Measurements from ENCODE around the gene TNFRSF8. TPM values are rescaled to one million over a fixed set of nuclear protein-coding genes. Genes with fewer than 3 reads are reported as not detected.
A peak's percentile ranks its signal among the peaks of the same experiment; 100 is the strongest.

TNFRSF8 gene
- total and polyA plus RNA-seq, 9 donors, result 0.07 to 0.31 (median 0.21) TPM

DNA sequence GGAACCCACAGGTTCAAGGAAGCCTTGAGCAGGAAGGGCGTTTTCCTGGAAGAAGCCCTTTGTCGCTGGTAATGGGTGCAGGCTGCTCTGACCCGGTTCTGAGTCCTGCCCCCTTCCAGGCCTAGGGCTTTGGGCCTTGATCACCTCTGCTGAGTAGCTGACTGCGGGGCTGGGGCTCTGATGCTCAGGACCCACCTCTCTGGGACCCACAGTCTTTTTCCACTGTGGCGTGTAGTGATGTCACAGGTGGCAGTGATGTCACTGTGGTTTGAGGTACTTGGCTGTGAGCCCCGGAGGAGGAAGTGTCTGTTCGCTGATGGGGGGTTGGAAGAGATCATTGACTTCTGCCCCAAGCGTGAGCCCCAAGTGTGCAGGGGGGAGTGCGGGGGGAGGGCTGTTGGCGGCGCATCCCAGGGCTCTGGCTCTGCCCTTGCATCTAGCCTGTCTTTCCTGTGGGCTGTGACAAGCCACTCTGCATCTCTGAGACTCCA, 110.6 kb downstream of the TNFRSF8 start:
- peak; percentile 69 for DNase-seq
- no peaks in the 10 kb centered on the region for H3K36me3 ChIP-seq (ENCODE audit: control insufficient read depth, insufficient read depth, low read length)
- H3K4me1 ChIP-seq (ENCODE audit: control insufficient read depth, insufficient read depth, low read length), result peaks cover 39% of the 10 kb centered on the region
- H3K9me3 ChIP-seq (replicated peaks; ENCODE audit: control insufficient read depth, low read depth, low read length), result no peaks in the 10 kb centered on the region
- peak overlapping the region; percentile 85 for H3K27ac ChIP-seq (ENCODE audit: low read length)
- 60% methylated on average over 7 of the region's 11 CpGs for WGBS (ENCODE audit: insufficient coverage)
- H3K27me3 ChIP-seq (ENCODE audit: control insufficient read depth, insufficient read depth, low read length), result peaks cover under 1% of the 10 kb centered on the region
- H3K4me3 ChIP-seq (ENCODE audit: low read length), result no peak overlapping the region

DNA sequence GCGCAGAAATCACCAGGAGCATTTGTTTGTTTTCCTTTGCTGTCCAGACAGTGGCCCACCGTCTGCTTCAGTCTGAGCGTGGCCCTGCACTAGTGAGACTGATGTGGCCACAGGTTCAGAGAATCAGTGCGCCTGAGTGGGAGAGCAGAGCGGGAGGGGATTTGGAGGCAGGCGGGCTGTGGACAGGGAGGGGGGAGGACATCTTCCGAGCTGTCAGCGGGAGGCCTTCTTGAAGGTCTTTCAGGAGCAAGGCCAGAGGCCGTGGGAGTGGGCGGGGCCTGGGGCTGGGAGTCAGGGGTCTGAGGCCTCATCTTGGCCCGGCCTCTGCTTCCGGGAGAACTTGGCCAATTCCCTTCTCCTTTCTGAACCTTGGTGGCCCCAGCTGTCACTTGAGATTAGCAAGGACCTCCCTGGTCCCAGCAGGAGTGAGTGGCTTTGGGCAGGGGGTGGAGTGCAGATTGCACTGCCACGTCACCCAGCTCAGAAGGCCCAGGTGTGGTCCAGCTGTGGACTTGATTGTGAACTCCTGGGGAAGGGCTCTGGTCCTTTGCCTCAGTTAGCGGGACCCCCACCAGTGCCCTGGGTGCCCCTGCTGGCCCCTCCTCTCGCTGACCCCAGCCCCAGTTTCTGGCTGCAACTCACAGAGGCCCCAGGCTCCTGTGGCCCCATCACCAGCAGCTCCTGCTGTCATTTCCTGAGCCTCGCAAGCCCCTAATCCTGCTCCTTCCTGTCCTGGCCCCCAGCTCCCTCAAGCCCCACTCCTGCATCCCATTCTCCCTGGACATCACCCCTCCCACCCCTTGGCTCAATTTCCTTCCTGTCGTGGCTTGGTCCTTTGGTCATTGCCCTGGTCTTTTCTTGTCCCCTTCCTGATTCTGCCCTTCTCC, 112.1 kb downstream of the TNFRSF8 start:
- no peaks in the 10 kb centered on the region for H3K27me3 ChIP-seq (ENCODE audit: control insufficient read depth, insufficient read depth, low read length)
- H3K4me3 ChIP-seq (ENCODE audit: low read length), result no peak overlapping the region
- 27% methylated on average over 16 of the region's 17 CpGs for WGBS (ENCODE audit: insufficient coverage)
- H3K9me3 ChIP-seq (replicated peaks; ENCODE audit: control insufficient read depth, low read depth, low read length), result no peaks in the 10 kb centered on the region
- peak overlapping the region; percentile 86 for H3K27ac ChIP-seq (ENCODE audit: low read length)
- H3K4me1 ChIP-seq (ENCODE audit: control insufficient read depth, insufficient read depth, low read length), result peaks cover 45% of the 10 kb centered on the region
- peak; percentile 67 for DNase-seq
- no peaks in the 10 kb centered on the region for H3K36me3 ChIP-seq (ENCODE audit: control insufficient read depth, insufficient read depth, low read length)

DNA sequence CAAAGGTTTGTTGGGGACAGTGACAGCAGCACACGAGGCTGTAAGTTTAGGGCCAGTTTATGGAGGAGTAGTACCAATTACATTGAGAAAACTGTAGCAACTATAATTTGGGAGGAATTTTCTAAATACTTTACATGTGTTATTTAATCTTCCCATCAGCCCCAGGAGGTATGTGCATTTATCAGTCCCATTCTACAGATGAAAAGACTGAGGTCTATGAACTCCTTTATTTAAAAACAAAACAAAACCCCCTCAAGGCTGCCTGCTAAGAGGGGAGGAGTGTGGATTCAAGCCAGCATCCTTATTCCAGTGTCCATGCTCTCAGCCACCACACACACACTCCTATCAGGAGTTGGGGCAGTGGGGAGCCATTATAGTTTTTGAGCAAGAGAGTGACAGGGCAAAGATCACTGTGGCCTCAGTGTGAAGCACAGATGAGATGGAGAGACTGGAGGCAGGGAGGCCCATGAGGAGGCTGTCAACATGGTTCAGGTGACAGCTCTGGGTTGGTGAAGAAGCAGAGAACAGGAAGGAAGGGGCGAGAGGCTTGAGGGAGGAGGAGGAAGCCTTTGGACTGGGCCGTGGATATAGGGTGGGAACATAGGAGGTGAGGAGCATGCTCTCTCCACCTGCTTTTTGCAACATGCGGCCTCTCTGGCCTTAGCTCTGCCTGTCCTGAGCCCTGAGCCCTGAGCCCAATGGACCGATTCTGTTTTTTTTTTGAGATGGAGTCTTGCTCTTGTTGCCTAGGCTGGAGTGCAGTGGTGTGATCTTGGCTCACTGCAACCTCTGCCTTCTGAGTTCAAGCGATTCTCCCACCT, 113.4 kb downstream of the TNFRSF8 start:
- WGBS (ENCODE audit: insufficient coverage), result no CpG with 5 or more reads among the region's 6 CpGs
- H3K4me1 ChIP-seq (ENCODE audit: control insufficient read depth, insufficient read depth, low read length), result peaks cover 49% of the 10 kb centered on the region
- no peak overlapping the region for H3K4me3 ChIP-seq (ENCODE audit: low read length)
- peak overlapping the region; percentile 13 for H3K27ac ChIP-seq (ENCODE audit: low read length)
- no peaks in the 10 kb centered on the region for H3K27me3 ChIP-seq (ENCODE audit: control insufficient read depth, insufficient read depth, low read length)
- no peaks in the 10 kb centered on the region for H3K9me3 ChIP-seq (replicated peaks; ENCODE audit: control insufficient read depth, low read depth, low read length)
- no peak for DNase-seq
- H3K36me3 ChIP-seq (ENCODE audit: control insufficient read depth, insufficient read depth, low read length), result no peaks in the 10 kb centered on the region

DNA sequence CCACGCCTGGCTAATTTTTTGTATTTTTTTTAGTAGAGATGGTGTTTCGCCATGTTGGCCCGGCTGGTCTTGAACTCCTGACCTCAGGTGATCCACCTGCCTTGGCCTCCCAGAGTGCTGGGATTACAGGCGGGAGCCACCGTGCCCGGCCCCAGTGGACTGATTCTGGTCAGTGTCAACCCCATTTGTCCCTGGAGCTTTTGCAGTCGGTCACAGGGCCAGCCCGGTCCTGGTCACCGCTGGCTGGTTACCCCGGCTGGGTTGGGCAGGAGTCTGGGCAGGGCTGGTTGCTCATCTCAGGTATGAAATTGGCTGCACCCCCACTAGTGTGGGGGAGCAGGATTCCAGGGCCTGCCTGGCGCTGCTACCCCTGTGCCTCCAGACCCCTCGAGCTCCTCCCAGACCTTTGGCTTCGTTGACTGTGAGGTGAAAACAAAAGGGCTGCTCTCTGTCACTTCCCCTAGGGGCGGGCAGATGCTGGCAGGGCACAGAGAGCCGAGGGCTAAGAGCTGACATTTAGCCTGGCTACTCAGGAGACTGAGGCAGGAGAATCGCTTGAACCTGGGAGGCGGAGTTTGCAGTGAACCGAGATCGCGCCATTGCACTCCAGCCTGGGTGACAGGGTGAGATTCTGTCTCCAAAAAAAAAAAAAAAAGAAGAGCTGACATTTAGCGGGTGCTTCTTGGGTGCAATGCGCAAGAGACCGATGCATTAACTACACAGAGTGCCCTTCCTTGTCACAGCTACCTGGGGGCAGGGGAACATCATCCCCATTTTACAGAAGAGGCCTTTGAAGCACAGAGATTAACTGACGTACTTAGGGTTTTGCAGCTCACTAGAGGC, 114.3 kb downstream of the TNFRSF8 start:
- Histone ChIP-seq H3K27me3 (ENCODE audit: control insufficient read depth, insufficient read depth, low read length) (no peaks in the 10 kb centered on the region), H3K4me3 (ENCODE audit: low read length) (no peak overlapping the region), H3K36me3 (ENCODE audit: control insufficient read depth, insufficient read depth, low read length) (no peaks in the 10 kb centered on the region), H3K27ac (ENCODE audit: low read length) (peak overlapping the region; percentile 23), H3K4me1 (ENCODE audit: control insufficient read depth, insufficient read depth, low read length) (peaks cover 48% of the 10 kb centered on the region), H3K9me3 (replicated peaks; ENCODE audit: control insufficient read depth, low read depth, low read length) (no peaks in the 10 kb centered on the region)
- 77% methylated on average over 15 of the region's 24 CpGs for WGBS (ENCODE audit: insufficient coverage)
- no peak for DNase-seq

DNA sequence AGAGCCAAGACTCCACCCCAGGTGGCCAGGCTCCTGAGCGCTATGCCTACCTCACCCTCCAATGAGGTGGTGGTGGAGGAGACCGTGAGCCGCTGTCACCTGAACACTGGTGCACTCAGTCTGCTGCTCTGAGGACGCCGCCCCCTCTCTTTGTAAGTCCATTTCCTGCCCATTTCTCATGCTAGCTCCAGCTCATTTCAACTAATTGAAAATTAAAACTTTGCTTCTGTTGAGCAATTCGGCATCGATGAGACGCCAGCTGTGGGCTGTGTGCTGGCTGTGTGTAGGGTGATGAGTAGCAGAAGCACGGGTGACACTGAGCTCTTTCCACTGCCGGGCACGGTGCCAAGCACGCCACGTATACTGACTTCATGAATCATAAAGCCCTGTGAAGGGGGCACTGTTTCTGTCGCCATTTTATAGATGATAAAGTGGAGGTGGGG, 114.9 kb downstream of the TNFRSF8 start:
- H3K4me1 ChIP-seq (ENCODE audit: control insufficient read depth, insufficient read depth, low read length), result peaks cover 45% of the 10 kb centered on the region
- no peaks in the 10 kb centered on the region for H3K9me3 ChIP-seq (replicated peaks; ENCODE audit: control insufficient read depth, low read depth, low read length)
- H3K4me3 ChIP-seq (ENCODE audit: low read length), result no peak overlapping the region
- H3K27ac ChIP-seq (ENCODE audit: low read length), result peak overlapping the region; percentile 23
- no peaks in the 10 kb centered on the region for H3K27me3 ChIP-seq (ENCODE audit: control insufficient read depth, insufficient read depth, low read length)
- no peak for DNase-seq
- WGBS (ENCODE audit: insufficient coverage), result 48% methylated on average over 8 of the region's 14 CpGs
- no peaks in the 10 kb centered on the region for H3K36me3 ChIP-seq (ENCODE audit: control insufficient read depth, insufficient read depth, low read length)

DNA sequence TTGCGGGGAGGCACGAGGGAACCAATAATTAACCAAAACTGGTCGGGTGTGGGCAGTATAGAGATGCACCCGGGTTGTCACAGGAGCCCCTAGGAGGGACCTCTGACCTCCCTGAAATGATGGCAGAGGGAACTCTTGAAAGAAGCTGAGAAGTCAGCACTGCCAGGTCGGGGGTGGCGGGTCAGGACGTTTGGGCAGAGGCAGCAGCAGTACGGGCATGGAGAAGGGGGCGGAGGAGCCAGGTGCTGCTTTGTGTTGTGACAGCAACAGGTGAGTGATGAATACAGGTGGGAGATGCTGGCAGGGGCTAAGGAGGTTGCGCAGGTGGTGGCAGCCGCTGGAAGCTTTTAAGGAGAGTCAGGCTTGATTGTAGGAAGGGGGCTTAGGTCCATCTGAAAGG, 115.4 kb downstream of the TNFRSF8 start:
- no peak overlapping the region for H3K4me3 ChIP-seq (ENCODE audit: low read length)
- no peaks in the 10 kb centered on the region for H3K27me3 ChIP-seq (ENCODE audit: control insufficient read depth, insufficient read depth, low read length)
- no peak for DNase-seq
- peaks cover 41% of the 10 kb centered on the region for H3K4me1 ChIP-seq (ENCODE audit: control insufficient read depth, insufficient read depth, low read length)
- H3K9me3 ChIP-seq (replicated peaks; ENCODE audit: control insufficient read depth, low read depth, low read length), result no peaks in the 10 kb centered on the region
- H3K36me3 ChIP-seq (ENCODE audit: control insufficient read depth, insufficient read depth, low read length), result no peaks in the 10 kb centered on the region
- WGBS (ENCODE audit: insufficient coverage), result 66% methylated on average over 11 of the region's 11 CpGs
- peak overlapping the region; percentile 23 for H3K27ac ChIP-seq (ENCODE audit: low read length)

DNA sequence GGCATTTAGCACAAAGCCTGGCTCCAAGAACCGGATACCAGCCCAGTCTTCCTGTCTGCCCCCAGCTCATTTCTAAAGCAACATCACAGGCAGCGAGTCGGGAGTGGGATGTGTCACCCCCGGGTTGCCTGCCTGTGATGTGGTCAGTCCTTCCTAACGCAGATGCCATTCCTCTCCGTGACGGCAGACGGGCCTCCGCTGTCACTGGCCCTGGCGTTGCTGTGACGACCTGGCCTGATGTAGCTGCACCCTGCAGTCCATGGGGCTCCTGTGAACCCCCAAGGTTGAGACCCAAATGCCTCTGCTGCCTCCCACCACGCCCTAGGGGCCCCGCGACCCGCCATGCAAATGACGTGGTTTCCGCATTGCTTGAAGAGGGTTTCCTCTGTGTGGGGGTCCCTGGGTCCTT, 116.0 kb downstream of the TNFRSF8 start:
- Histone ChIP-seq H3K4me3 (ENCODE audit: low read length) (no peak overlapping the region), H3K27me3 (ENCODE audit: control insufficient read depth, insufficient read depth, low read length) (no peaks in the 10 kb centered on the region), H3K4me1 (ENCODE audit: control insufficient read depth, insufficient read depth, low read length) (peaks cover 41% of the 10 kb centered on the region), H3K36me3 (ENCODE audit: control insufficient read depth, insufficient read depth, low read length) (no peaks in the 10 kb centered on the region), H3K9me3 (replicated peaks; ENCODE audit: control insufficient read depth, low read depth, low read length) (no peaks in the 10 kb centered on the region), H3K27ac (ENCODE audit: low read length) (peak overlapping the region; percentile 54)
- DNase-seq, result no peak
- 29% methylated on average over 15 of the region's 17 CpGs for WGBS (ENCODE audit: insufficient coverage)

DNA sequence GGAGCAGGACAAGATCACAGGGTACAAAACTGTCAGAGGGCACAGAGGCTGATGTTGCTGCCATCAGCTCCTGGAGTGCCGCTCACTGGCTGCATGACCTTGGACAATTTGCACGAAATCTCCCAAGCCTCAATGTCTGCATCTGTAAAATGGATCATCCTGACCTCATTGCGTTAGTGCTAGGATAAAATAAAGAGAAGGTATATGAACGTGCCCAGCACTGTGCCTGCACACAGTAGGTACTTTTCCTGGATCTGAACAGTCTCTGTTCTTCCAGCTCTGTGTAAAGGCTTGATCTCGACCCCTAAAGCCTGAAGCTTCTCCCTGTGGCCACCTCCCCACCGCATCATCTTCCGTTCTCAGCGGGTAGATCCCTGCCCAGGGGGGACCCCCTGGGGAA, 116.6 kb downstream of the TNFRSF8 start:
- no peak overlapping the region for H3K4me3 ChIP-seq (ENCODE audit: low read length)
- 85% methylated on average over 7 of the region's 8 CpGs for WGBS (ENCODE audit: insufficient coverage)
- no peaks in the 10 kb centered on the region for H3K9me3 ChIP-seq (replicated peaks; ENCODE audit: control insufficient read depth, low read depth, low read length)
- no peaks in the 10 kb centered on the region for H3K27me3 ChIP-seq (ENCODE audit: control insufficient read depth, insufficient read depth, low read length)
- no peak for DNase-seq
- peaks cover 43% of the 10 kb centered on the region for H3K4me1 ChIP-seq (ENCODE audit: control insufficient read depth, insufficient read depth, low read length)
- peak overlapping the region; percentile 54 for H3K27ac ChIP-seq (ENCODE audit: low read length)
- H3K36me3 ChIP-seq (ENCODE audit: control insufficient read depth, insufficient read depth, low read length), result no peaks in the 10 kb centered on the region

DNA sequence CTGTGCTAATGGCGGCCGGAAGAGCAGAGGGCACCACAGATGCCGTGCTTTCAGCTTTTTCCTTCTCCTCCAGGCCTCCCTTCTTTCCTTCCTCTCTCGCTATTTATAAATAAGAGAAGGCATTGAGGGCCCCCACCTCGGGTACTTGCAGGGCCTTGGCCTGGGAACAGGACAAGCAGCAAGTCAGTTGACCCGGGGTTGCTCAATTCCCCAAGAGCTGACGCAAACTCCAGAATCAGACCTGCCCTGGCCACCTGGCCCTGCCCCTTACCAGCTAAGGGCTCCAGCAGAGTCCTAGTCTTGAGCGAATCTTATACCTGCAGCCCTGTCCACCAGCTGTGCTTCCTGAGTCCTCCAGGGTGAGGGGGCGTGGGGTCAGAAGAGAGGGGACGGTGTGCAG, 117.2 kb downstream of the TNFRSF8 start:
- no peak overlapping the region for H3K4me3 ChIP-seq (ENCODE audit: low read length)
- peaks cover 43% of the 10 kb centered on the region for H3K4me1 ChIP-seq (ENCODE audit: control insufficient read depth, insufficient read depth, low read length)
- H3K27me3 ChIP-seq (ENCODE audit: control insufficient read depth, insufficient read depth, low read length), result no peaks in the 10 kb centered on the region
- H3K36me3 ChIP-seq (ENCODE audit: control insufficient read depth, insufficient read depth, low read length), result no peaks in the 10 kb centered on the region
- H3K9me3 ChIP-seq (replicated peaks; ENCODE audit: control insufficient read depth, low read depth, low read length), result no peaks in the 10 kb centered on the region
- H3K27ac ChIP-seq (ENCODE audit: low read length), result peak overlapping the region; percentile 68
- peak; percentile 82 for DNase-seq
- 54% methylated on average over 5 of the region's 10 CpGs for WGBS (ENCODE audit: insufficient coverage)
